Lung microvascular endothelial cell (primary cell): ENCODE measurements around the gene ZSWIM1. TPM values are rescaled to one million over a fixed set of nuclear protein-coding genes. Genes with fewer than 3 reads are reported as not detected.

Experiments used
- DNase-seq, 2 donors: peaks; one replicate each; pipeline versions ENCODE4 v3.0.0 to v3.0.0-alpha.2; 2010; ENCODE audit warnings: low read depth in 2 of 2
- total RNA-seq: library from RNA; depleted of rRNA; stranded (reverse); fragments of >200 nt; gene quantifications from 2 replicates; pipeline ENCODE4 v1.2.1, GENCODE V29; 2014

ZSWIM1 gene
- 2.4 and 4.0 TPM in 2 replicates for total RNA-seq

DNA sequence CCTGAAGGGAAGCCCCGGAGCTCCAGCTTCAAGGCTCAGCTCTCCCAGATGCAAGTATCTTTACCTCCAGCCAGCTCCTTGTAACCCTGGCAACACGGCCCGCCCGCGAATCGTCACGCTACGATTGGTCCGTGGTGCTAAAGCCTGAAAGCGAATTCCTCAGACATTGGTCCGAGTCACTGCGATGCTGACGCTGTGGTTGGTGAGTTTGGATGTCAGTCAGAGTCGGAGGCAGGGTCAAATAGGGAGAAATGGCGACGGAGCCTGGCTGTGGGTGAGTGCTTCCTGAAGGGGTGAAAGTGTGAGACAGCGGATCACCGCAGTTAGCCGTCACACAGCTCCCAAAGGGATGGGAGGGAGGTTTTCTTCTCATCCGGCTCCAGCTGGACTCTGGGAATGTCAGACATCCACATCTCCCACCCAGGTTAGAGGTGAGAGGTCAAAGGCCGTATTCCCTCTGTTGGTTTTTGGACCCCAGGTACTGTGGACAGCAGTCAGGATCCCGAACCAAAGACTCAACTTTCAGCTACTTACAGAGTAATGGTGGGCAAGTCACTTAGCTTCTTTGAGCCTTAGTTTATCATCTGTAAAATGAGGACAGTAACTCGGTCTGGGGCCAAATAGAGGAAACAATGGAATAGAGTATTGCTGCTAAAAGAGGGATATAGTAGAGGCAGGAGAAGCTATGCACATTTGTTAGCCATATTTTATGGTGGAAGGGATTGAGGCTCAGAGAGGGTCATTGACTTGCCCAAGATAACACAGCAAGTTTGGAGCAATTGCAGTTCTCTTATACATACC is at the start of gene ZSWIM1:
ZSWIM1 (plus strand) TSS at position 240 of the 801 bp plus-strand sequence. CDS start 1,366 bp downstream, outside the sequence.
- peak; percentile 99 for DNase-seq

DNA sequence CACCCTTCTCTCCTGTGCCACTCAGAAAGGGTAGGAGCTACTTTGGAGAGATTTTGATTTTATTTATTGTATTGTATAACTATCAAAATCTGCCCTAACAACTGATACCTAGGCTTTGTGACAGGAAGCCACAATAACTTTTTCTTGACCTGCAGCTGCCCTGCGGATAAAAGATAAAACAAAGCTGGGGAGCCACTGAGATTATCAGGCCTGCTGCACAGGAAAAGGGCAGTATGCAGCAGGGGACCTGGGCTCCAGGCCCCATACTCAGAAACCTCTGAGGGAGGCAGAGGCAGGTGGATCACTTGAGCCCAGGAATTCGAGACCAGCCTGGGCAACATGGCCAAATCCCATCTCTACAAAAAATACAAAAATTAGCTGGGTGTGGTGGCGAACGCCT is 48.4 kb upstream of the ZSWIM1 start:
- no peak for DNase-seq

DNA sequence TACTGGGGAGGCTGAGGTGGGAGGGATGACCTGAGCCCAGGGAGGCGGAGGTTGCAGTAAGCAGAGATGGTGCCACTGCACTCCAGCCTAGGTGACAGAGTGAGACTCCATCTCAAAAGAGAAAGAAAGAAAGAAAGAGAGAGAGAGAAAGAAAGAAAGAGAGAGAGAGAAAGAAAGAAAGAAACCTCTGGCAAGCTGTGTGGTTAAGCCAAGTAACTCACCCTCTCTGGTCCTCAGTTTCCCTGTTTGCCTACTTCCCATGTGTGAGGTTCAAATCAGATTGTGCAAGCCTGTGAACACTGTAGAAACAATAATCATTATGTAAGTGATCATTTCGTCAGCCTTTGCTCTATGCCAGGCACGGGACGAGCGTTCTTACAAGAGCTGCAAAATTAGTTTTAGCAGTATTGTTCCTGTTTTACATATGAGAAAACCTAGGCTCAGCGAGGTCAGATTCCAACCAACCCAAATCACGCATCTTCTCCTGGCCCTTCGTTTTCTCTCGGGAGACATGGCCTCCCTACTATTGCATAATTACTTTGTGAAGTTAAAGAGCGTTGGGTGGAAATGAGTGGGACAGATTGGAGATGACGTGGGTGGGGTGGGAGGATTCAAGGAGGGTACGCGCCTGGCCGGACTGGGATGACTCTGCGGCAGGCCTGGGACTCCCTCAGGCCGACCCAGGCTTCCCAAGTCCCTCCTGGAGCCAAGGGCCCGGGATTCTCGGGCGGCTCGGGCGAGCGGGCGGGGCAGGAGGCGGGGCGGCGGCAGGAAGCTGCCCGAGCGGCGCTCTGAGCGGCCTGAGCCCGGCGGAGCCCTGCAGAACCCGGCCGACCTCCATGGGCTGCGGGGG is 47.8 kb upstream of the ZSWIM1 start, which contains the start of gene SNX21:
SNX21 (plus strand) TSS at position 770 of the 853 bp plus-strand sequence. CDS start 121 bp downstream, outside the sequence.
- DNase-seq, result peak; percentile 60 to 88

DNA sequence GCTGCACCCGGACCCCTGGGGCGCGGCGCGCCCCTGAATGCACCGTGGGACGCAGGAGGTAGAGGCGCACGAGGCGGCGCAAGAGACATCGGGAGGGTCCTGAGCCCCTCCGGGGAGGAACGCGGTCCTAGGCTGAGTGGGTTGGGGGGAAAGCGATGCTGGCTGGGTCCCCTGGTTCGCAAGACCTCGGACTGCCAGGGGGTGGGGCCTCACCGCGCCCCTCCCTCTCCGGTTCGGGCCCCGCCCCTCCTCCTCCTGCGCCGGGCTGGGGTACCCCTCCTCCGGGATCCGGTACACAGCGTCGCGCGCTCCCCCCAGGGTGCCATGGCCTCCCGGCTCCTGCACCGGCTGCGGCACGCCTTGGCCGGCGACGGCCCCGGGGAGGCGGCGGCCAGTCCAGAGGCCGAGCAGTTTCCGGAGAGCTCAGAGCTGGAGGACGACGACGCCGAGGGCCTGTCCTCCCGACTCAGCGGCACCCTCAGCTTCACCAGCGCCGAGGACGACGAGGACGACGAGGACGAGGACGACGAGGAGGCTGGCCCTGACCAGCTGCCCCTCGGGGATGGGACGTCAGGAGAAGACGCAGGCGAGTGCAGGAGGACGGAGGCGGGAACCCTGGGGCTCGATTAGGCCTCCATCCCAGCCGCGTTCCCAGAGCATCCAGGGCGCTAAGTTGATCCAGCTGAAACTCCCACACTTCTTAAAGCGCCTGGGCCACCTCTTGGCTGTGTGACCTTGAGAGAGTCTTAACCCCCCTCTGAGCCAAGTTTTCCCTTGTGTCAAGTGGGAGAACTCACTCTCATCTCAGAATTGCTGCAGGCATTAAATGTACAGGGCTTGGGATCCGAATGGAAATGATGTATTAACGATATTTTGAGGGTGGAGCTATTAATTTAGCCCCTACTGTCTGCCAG is 46.9 kb upstream of the ZSWIM1 start:
- DNase-seq, result peak; percentile 69

DNA sequence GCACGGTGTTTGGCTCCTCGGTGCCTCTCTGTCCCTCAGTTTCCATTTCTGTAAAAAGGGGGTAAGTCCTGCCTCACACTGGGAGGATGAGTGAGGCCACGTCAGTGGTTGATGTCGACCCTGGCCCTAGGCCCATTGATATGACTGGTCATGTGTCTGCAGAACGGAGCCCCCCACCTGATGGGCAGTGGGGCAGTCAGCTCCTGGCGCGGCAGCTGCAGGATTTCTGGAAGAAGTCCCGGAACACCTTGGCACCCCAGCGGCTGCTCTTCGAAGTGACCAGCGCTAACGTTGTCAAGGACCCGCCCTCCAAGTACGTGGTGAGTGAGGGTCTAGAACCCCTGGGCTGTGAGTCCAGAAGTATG is 46.2 kb upstream of the ZSWIM1 start:
- DNase-seq, result no peak

DNA sequence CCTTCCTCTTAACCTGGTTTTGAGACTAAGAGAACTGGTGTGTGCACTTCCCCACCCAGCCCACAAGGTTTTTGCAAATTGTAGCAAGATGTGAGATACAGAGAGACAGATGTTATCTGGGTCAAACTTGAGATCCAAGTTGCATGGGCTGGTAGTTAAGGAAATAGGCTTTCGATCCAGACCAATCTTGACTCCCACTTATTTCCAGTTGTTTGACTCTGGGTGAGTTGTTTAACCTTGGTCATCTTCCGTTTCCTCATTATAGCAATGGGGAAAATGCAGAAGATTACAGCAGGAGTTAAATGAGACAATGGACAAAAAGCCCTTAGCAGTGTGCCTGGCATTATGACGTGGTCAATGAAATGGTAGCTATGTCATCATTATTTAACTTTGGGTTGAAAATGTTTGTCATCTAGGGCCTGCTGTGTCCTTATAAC is 45.7 kb upstream of the ZSWIM1 start:
- peak in 1 of 2 donors; percentile 17 for DNase-seq

DNA sequence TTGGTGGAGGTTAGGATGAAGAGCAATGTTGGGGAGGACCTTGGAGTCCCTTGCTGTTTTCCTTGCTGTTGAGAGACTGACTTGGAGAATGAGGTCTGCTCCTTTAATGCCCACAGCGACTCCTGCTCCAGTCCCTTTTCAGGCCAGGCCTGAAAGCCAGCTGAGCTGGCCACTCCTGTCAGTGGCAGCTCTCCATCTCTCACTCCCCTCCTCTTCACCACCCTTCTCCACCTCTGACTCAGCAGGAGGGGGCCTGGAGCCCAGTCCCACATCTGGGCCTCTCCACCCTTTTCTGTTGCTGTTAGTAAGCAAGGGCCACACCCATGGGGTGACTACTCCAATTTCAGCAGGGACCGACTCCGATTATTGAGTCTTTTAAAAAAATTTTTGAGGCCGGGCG is 45.2 kb upstream of the ZSWIM1 start:
- DNase-seq, result no peak

DNA sequence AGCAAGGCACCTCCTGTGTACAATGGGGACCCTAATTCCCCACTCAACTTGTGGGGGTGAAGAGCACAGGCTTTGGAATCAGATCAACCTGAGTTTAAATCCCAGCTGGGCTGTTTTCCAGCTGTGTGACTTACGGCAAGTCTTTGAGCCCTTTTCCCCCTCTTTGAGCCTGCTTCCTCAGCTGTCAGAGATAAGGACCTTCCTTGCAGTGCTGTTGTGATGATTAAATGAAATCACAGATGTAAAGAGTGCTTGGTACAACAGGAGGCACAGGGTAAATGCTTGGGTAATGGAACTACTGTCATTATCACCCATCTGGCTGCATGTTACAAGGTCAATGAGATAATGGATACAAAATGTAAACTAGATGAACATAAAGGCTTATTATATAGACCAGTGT is 44.2 kb upstream of the ZSWIM1 start:
- peak in 1 of 2 donors; percentile 33 for DNase-seq

DNA sequence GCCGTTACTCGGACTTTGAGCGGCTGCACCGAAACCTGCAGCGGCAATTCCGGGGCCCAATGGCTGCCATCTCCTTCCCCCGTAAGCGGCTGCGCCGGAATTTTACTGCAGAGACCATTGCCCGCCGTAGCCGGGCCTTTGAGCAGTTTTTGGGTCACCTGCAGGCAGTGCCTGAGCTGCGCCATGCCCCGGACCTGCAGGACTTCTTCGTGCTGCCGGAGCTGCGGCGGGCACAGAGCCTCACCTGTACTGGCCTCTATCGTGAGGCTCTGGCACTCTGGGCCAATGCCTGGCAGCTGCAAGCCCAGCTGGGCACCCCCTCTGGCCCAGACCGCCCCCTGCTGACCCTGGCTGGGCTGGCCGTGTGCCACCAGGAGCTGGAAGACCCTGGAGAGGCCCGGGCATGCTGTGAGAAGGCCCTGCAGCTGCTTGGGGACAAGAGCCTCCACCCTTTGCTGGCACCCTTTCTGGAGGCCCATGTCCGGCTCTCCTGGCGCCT is 40.3 kb upstream of the ZSWIM1 start:
- no peak for DNase-seq

DNA sequence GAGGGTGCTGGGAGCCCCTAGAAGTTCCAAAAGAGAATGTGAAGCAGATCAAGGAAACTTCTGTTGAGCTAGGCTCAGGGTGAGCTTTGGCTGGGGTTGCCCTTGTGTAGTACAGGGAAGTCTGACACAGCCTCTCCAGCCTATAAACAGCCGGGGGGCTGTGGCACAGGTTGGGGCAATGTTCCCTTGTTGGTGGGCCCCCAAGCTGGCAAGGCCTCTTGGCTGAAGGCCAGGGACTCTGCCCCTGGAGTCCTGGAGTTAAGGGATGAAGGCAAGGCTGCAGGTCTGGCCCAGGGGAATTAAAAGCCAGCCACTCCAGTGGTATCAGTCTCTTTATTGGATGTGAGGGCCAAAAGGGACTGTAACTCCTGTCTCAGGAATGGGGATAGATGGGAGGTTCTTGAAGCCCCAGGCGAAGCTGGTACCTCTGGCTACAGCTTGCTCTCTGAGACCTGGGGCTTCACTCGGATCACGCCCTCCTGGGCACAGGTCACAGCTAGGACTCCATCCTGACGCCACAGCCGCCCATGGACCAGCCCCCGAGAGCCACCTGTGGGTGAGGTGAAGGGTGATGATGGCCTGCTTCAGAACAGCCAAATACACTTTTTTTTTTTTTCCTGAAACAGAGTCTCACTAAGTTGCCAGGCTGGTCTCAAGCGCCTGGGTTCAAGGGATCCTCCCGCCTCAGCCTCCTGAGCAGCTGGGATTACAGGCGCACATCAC is 39.5 kb upstream of the ZSWIM1 start:
- no peak for DNase-seq

DNA sequence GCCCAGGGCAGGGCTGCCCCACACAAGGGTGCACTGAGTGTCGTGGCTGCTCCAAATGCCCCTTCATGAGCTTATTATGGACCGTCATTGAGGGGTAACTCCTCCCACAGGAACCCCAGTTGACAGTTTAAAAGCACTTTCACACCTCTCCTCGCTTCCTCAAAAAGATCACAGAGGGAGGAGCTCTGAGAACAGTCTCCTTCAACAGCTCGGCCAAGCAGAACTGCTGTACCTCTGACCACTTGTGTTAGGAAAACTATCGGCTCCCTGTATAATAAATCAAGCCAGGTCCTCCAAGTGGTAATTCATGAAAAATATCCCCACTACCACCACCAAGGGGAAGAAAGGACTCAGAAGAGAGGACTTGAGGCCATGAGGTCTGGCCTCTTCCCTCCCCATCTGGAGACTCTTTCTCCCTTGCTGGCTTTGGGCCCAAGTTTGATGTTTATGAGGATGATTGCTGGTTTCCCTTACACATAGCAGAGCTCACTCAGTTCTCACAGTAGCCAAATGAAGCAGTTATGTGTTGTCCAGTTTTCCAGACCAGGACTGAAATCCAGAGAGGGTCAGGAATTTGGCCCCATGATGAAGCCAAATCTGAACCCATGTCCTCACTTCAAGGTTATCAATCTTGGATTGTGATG is 38.7 kb upstream of the ZSWIM1 start:
- peak in 1 of 2 donors; percentile 63 for DNase-seq

DNA sequence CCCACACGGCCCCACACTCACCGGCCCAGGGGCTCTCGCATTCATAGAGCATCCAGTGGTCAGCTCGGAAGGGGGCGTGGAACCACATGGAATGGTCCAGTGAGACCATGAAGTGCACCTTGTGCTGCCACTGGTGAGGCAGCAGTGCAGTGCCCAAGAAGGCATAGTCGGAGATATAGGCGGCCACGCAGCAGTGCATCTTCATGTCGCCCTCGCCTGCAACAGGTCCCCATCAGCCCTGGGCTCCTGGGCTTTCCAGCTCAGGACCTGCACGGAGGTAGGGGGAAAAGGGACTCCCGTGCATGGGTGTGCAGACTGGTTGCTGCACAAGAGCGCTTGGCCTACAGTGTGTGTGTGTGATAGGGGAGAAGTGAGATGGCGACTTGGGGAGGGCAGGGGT is 37.5 kb upstream of the ZSWIM1 start:
- no peak for DNase-seq

DNA sequence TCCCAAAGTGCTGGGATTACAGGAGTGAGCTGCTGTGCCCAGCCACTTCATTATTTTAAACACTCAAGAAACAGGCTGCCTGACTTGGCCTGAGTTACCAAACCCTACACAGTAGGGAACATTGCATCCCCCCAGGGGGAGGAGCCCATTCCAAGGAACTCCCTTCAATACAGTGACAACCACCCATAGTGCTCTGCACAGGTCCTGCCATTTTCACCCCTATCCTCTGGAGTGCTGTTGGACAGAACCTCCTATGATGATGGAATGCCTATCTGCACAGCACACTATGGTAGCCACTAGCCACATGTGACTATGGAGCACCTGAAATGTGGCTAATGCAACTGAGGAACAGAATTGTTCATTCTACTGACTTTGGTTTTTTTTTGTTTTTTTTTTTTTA is 35.6 kb upstream of the ZSWIM1 start:
- DNase-seq, result no peak

DNA sequence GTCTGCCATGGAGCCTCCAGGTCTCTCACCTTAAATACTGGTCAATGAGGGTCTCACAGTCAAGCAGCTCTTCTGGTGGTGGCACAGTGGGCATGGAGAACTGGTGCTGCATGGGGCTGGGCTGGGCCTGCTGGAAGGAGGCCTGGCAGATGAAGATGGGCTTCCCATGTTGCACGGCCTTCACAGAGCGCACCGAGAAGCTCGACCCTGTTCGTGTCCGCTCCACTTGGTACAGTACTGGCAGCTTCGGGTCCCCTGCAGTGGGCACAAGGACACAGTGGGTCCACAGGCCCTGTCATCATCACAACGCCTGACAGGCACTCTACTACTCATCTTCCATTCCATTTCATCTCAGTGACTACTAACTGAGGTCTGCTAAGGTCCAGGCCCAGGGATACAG is 32.6 kb upstream of the ZSWIM1 start:
- no peak for DNase-seq

DNA sequence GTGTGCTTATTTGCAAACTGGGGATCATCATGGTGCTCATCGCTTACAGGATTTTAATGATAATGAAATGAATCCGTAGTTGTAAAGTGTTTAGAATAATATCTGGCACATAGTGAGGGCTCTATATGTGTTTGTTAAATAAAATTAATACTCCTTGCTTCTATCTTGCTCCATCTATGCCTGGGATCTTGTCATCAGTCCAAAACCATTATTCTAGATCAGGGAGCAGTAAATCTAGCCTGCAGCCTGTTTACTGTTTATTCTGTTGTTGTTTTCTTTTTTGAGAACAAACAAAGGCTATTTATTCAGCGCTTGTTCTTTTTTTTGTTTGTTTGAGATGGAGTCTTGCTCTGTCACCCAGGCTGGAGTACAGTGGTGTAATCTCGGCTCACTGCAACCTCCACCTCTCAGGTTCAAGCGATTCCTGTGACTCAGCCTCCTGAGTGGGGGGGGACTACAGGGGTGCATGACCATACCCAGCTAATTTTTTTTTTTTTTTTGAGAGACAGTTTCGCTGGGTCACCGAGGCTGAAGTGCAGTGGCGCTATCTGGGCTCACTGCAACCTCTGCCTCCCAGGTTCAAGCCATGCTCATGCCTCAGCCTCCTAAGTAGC is 32.0 kb upstream of the ZSWIM1 start:
- DNase-seq, result no peak

DNA sequence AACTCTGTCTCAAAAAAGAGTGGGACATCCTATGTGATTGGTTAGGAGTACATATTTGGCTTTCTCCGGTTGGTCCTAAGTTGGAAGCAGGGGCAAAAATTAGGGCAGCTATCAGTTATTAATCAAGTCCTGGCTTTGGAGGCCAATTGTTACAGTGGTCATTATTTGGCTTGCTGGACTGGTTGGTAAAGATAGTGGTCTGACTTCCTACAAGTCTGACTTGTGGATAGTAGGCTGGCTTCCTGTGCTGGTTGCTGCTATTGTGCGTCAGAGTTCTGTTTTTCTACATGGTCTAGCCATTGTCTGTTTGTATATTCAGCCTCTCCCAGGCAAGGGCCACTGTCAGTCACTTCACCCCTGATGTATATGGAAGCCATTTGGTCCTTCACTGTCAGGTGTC is 30.8 kb upstream of the ZSWIM1 start:
- DNase-seq, result no peak

DNA sequence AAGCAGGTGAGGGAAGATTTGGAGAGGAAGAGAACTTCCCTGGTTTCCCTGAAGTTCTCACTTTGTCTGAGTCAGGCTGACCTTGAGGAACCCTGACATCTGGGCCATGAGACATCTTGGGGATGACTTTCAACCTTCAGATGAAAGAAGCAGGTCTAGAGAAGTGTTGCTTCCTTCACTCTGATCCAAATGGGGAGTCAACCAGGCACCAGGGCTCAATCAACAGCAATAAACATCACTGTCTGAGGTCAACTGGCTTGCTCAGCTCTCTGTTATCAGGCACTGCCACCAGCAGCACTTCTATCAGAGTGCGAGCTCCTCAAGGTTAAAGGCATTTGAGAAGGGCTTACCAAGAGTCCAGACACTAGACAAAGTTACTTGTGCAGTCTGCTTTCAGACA is 30.1 kb upstream of the ZSWIM1 start:
- no peak for DNase-seq

DNA sequence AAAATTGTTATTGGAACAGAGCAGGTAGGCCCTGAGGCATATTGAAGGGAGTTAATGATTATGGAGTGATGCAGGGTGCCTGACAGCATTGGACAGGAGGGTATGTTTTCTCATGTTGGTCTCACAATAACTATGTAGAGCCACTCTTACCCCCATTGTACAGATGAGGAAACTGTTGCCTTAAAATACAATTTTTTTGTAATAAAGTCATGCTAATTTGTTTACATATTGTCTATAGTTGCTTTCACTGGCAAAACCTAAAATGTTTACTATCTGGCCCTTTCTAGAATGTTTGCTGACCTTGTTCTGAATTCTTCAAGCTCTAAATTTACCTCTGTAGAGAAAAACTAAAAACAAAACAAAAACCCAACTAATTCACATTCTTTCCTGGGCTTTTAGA is 29.5 kb upstream of the ZSWIM1 start:
- DNase-seq, result no peak

DNA sequence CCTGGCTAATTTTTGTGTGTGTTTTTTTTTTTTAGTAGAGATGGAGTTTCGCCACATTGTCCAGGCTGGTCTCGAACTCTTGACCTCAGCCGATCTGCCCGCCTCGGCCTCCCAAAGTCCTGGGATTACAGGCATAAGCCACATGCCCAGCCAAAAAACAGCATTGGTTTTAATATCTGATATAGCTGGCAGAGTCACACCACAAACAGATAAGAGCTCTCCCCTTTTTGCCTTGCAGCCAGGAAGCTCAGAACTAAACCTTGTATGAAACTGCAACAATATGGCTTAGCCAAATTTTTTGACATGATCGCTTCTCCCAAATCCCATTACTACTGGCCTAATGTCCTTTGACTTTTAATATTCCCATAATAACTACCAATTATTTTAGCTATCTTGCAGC is 28.7 kb upstream of the ZSWIM1 start:
- DNase-seq, result no peak

DNA sequence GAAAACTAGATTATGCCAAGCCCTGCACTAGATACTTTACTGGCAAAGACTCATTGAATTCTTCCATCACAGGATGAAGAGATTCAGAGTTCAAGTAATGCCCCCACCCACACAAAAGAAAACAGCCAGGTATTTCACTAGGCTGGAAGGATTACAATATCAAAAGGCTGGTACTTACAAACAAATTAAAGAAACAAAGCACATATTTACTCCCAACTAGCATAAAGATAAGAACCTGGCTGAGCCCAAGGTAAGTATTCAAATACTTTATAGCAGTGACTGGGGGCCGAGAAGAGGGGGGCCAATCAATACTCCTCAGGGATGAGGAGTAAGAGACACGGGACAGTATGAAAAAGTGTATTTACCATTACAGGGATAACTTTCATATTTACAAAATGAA is 27.5 kb upstream of the ZSWIM1 start:
- DNase-seq, result no peak
